GM12864 (cell line): ENCODE results near the gene REN.

Source experiments
- DNase-seq: peaks from one replicate; pipeline ENCODE4 v3.0.0-alpha.2; 2011; ENCODE audit warnings: low read depth
- H3K4me3 ChIP-seq: 2 replicates; pipeline ENCODE4 v1.5.1; 2011; ENCODE audit warnings: mild to moderate bottlenecking, low read depth, low read length, control low read depth
- CTCF ChIP-seq: IDR thresholded peaks from 2 replicates; pipeline ENCODE4 v1.5.1; 2011; ENCODE audit warnings: low read depth, mild to moderate bottlenecking, moderate library complexity, low read length, control low read depth, inconsistent platforms; ENCODE audit errors: missing control alignments

The REN gene

GRCh38 chr1:204155881-204156280 lies 10.3 kb downstream of the REN start:
- TF ChIP-seq CTCF, result no peak

GRCh38 chr1:204154568-204155255 lies 11.4 kb downstream of the REN start:
- DNase-seq, result no peak
- no peak for TF ChIP-seq CTCF
- no peak overlapping the region for H3K4me3 ChIP-seq

More at GRCh38 chr1:204155881-204156280, 10.3 kb downstream of the REN start:
- DNase-seq, result no peak
- no peak overlapping the region for H3K4me3 ChIP-seq

GRCh38 chr1:204153667-204154066 lies 12.5 kb downstream of the REN start:
- TF ChIP-seq CTCF, result no peak
- no peak for DNase-seq
- H3K4me3 ChIP-seq, result no peak overlapping the region

GRCh38 chr1:204152310-204153044 lies 13.7 kb downstream of the REN start:
- H3K4me3 ChIP-seq, result no peak overlapping the region
- DNase-seq, result no peak
- no peak for TF ChIP-seq CTCF

GRCh38 chr1:204151552-204152309 lies 14.4 kb downstream of the REN start, which contains the start of gene ETNK2:
Gene ETNK2 (minus strand): TSS chr1:204152044. CDS start chr1:204151852, 192 bp downstream.
- no peak for DNase-seq
- H3K4me3 ChIP-seq, result no peak within 1 kb of the TSS; the same call in 1 of the 2 replicates
- no peak for TF ChIP-seq CTCF

GRCh38 chr1:204150702-204151551 lies 15.2 kb downstream of the REN start:
- H3K4me3 ChIP-seq, result no peak overlapping the region; the same call in 1 of the 2 replicates
- no peak for TF ChIP-seq CTCF
- no peak for DNase-seq
